ENCODE results near the gene NEBL. TPM values are rescaled to one million over a fixed set of nuclear protein-coding genes. Genes with fewer than 3 reads are reported as not detected.

The NEBL gene
- total and polyA plus RNA-seq, 2 donors from 2014 or later: 13.8 to 21.2 TPM

GRCh38 chr10:20935931-20936330 is 38.8 kb upstream of the NEBL start:
- Histone ChIP-seq H3K9me3 (ENCODE audit: control insufficient read depth in 2 of 3, insufficient read depth in 1 of 3, low read length in 3 of 3) (no peaks in the 10 kb centered on the region), H3K27me3 (ENCODE audit: control insufficient read depth, insufficient read depth, low read length) (no peaks in the 10 kb centered on the region), H3K36me3 (ENCODE audit: control insufficient read depth in 2 of 3, insufficient read depth in 3 of 3, low read length in 3 of 3) (peaks cover 0 to 2% (median 0%) of the 10 kb centered on the region in 3 donors), H3K4me3 (ENCODE audit: low read length in 3 of 3) (no peak overlapping the region), H3K4me1 (ENCODE audit: control insufficient read depth in 2 of 3, insufficient read depth in 2 of 3, low read depth in 1 of 3, low read length in 3 of 3) (peaks cover 0 to 5% (median 0%) of the 10 kb centered on the region in 3 donors), H3K27ac (ENCODE audit: low read depth in 2 of 2, low read length in 2 of 2) (no peak overlapping the region), H3K9ac (ENCODE audit: low read length in 3 of 3) (no peak overlapping the region)
- DNase-seq (no peak), FAIRE-seq (no peak)
- intact Hi-C loops (cut with DNase I): no loop called here
- no peak for TF ChIP-seq CTCF (IDR thresholded peaks at IDR 0.05; ENCODE audit: borderline replicate concordance, extremely low read depth, insufficient read depth)

- Histone ChIP-seq H3K4me1 (ENCODE audit: control insufficient read depth in 2 of 3, insufficient read depth in 2 of 3, low read depth in 1 of 3, low read length in 3 of 3) (peaks cover 0 to 5% (median 0%) of the 10 kb centered on the region in 3 donors), H3K4me3 (ENCODE audit: low read length in 3 of 3) (no peak overlapping the region), H3K9ac (ENCODE audit: low read length in 3 of 3) (no peak overlapping the region), H3K36me3 (ENCODE audit: control insufficient read depth in 2 of 3, insufficient read depth in 3 of 3, low read length in 3 of 3) (peaks cover 0 to 2% (median 0%) of the 10 kb centered on the region in 3 donors), H3K27ac (ENCODE audit: low read depth in 2 of 2, low read length in 2 of 2) (no peak overlapping the region), H3K27me3 (ENCODE audit: control insufficient read depth, insufficient read depth, low read length) (no peaks in the 10 kb centered on the region), H3K9me3 (ENCODE audit: control insufficient read depth in 2 of 3, insufficient read depth in 1 of 3, low read length in 3 of 3) (no peaks in the 10 kb centered on the region)
- FAIRE-seq (no peak), DNase-seq (no peak)
- intact Hi-C loops (cut with DNase I): no loop called here
- no peak for TF ChIP-seq CTCF (IDR thresholded peaks at IDR 0.05; ENCODE audit: borderline replicate concordance, extremely low read depth, insufficient read depth)
Measured at GRCh38 chr10:20935301-20935700, 38.2 kb upstream of the NEBL start.

- TF ChIP-seq CTCF (IDR thresholded peaks at IDR 0.05; ENCODE audit: borderline replicate concordance, extremely low read depth, insufficient read depth): no peak
Measured at GRCh38 chr10:20933705-20934104, 36.6 kb upstream of the NEBL start.

GRCh38 chr10:20932606-20933126 is 35.6 kb upstream of the NEBL start:
- FAIRE-seq (no peak), DNase-seq (no peak)
- intact Hi-C loops (cut with DNase I): no loop called here
- Histone ChIP-seq H3K4me1 (ENCODE audit: control insufficient read depth in 2 of 3, insufficient read depth in 2 of 3, low read depth in 1 of 3, low read length in 3 of 3) (peaks cover 0 to 5% (median 0%) of the 10 kb centered on the region in 3 donors), H3K27me3 (ENCODE audit: control insufficient read depth, insufficient read depth, low read length) (no peaks in the 10 kb centered on the region), H3K4me3 (ENCODE audit: low read length in 3 of 3) (no peak overlapping the region), H3K27ac (ENCODE audit: low read depth in 2 of 2, low read length in 2 of 2) (no peak overlapping the region), H3K9ac (ENCODE audit: low read length in 3 of 3) (no peak overlapping the region), H3K36me3 (ENCODE audit: control insufficient read depth in 2 of 3, insufficient read depth in 3 of 3, low read length in 3 of 3) (peaks cover 0 to 2% (median 0%) of the 10 kb centered on the region in 3 donors), H3K9me3 (ENCODE audit: control insufficient read depth in 2 of 3, insufficient read depth in 1 of 3, low read length in 3 of 3) (no peaks in the 10 kb centered on the region)
- TF ChIP-seq CTCF (IDR thresholded peaks at IDR 0.05; ENCODE audit: borderline replicate concordance, extremely low read depth, insufficient read depth): no peak

More at GRCh38 chr10:20933705-20934104, 36.6 kb upstream of the NEBL start:
- H3K36me3 ChIP-seq (ENCODE audit: control insufficient read depth in 2 of 3, insufficient read depth in 3 of 3, low read length in 3 of 3): peaks cover 0 to 2% (median 0%) of the 10 kb centered on the region in 3 donors
- H3K4me1 ChIP-seq (ENCODE audit: control insufficient read depth in 2 of 3, insufficient read depth in 2 of 3, low read depth in 1 of 3, low read length in 3 of 3): peaks cover 0 to 5% (median 0%) of the 10 kb centered on the region in 3 donors
- intact Hi-C loops (cut with DNase I): no loop called here
- DNase-seq (no peak), FAIRE-seq (no peak)
- H3K9ac ChIP-seq (ENCODE audit: low read length in 3 of 3): no peak overlapping the region
- no peaks in the 10 kb centered on the region for H3K27me3 ChIP-seq (ENCODE audit: control insufficient read depth, insufficient read depth, low read length)
- H3K4me3 ChIP-seq (ENCODE audit: low read length in 3 of 3): no peak overlapping the region
- no peak overlapping the region for H3K27ac ChIP-seq (ENCODE audit: low read depth in 2 of 2, low read length in 2 of 2)
- H3K9me3 ChIP-seq (ENCODE audit: control insufficient read depth in 2 of 3, insufficient read depth in 1 of 3, low read length in 3 of 3): no peaks in the 10 kb centered on the region
